Esophagus muscularis mucosa (tissue), 4 donors: Measurements from ENCODE around the gene ALG6. TPM values are rescaled to one million over a fixed set of nuclear protein-coding genes. Genes with fewer than 3 reads are reported as not detected.

Source experiments
- DNase-seq: peaks from one replicate; pipeline ENCODE4 v3.0.0-alpha.2; 2017; ENCODE audit errors: extremely low spot score
- H3K27ac ChIP-seq, 4 donors: fragments of 200-600 bp; sonication (generic); replicated peaks in 1 of 4; 1 replicate in 3 of 4; 2 replicates in 1 of 4; pipeline ENCODE4 v1.5.1; 2016 to 2019; ENCODE audit warnings: mild to moderate bottlenecking in 1 of 4
- H3K27me3 ChIP-seq, 4 donors: fragments of 200-600 bp; sonication (generic); one replicate each; pipeline versions ENCODE4 v1.5.1 to v1.6.0; 2016 to 2019
- H3K36me3 ChIP-seq, 4 donors: fragments of 200-600 bp; sonication (generic); one replicate each; pipeline ENCODE4 v1.5.1; 2016 to 2019
- H3K4me1 ChIP-seq, 4 donors: fragments of 200-600 bp; sonication (generic); one replicate each; pipeline ENCODE4 v1.5.1; 2016 to 2019
- H3K4me3 ChIP-seq, 4 donors: fragments of 200-600 bp; sonication (generic); 1 replicate in 2 of 4; 2 replicates in 2 of 4; pipeline ENCODE4 v1.5.1; 2016 to 2019; ENCODE audit warnings: mild to moderate bottlenecking in 4 of 4, moderate library complexity in 1 of 4
- H3K9me3 ChIP-seq, 4 donors: fragments of 200-600 bp; sonication (generic); 1 replicate in 3 of 4; 2 replicates in 1 of 4; pipeline ENCODE4 v1.5.1; 2016 to 2019
- CTCF ChIP-seq, 3 experiments: fragments of 200-600 bp in 2 of 3; fragments of 450-650 bp in 1 of 3; sonication (generic) in 2 of 3; IDR thresholded peaks; one replicate each; pipeline ENCODE4 v1.5.1; 2017 to 2019; ENCODE audit warnings: antibody characterized with exemption in 3 of 3, mild to moderate bottlenecking in 2 of 3, moderate library complexity in 1 of 3
- EP300 ChIP-seq: sonication (generic); formaldehyde crosslinking; IDR thresholded peaks from one replicate; pipeline ENCODE4 v1.6.1; 2017; ENCODE audit warnings: antibody characterized with exemption
- POLR2A ChIP-seq: fragments of 450-650 bp; IDR thresholded peaks from one replicate; pipeline ENCODE4 v1.6.1; 2017; ENCODE audit warnings: antibody characterized with exemption, moderate library complexity, mild to moderate bottlenecking, low read depth
- POLR2AphosphoS5 ChIP-seq, 2 donors: sonication (generic); formaldehyde crosslinking; IDR thresholded peaks; one replicate each; pipeline ENCODE4 v1.6.1; 2017; ENCODE audit warnings: antibody characterized with exemption in 2 of 2
- WGBS: methylation state at CpG from one replicate; pipeline ENCODE4 v1.1.5; 2018; 5-methylcytosine and 5-hydroxymethylcytosine counted together
- intact Hi-C: fragments of 100-400 bp; cut with DNase I; formaldehyde crosslinking; loops from one replicate; pipeline ENCODE4 v1.15.1; 2023
- total RNA-seq, 4 donors: library from RNA; depleted of rRNA; stranded (reverse); fragments of >200 nt; gene quantifications; one replicate each; pipeline versions ENCODE4 v1.1.0 to v1.2.1, GENCODE V29; 2016

The ALG6 gene
- total RNA-seq, 4 donors from 2014 or later: 3.6 to 10.7 (median 4.9) TPM

- Histone ChIP-seq H3K27ac (peak overlapping the region in 2 of 4 donors; percentile 4 to 20), H3K27me3 (peaks cover 41 to 100% (median 85%) of the 10 kb centered on the region in 4 donors), H3K4me3 (peak overlapping the region; percentile 2 to 41 (median 20)), H3K4me1 (peaks cover 29 to 72% (median 52%) of the 10 kb centered on the region in 4 donors), H3K9me3 (peaks cover 0 to 4% (median 0%) of the 10 kb centered on the region in 4 donors), H3K36me3 (no peaks in the 10 kb centered on the region)
- intact Hi-C loops: loop anchor here (10.0 kb wide), 1 partner anchor 215 kb away; no protein-coding TSS in a partner anchor
- DNase-seq: peak; percentile 57
- 15% methylated on average over 36 of the region's 47 CpGs for WGBS
- TF ChIP-seq CTCF (IDR thresholded peaks at IDR 0.05): no peak
- TF ChIP-seq POLR2AphosphoS5 (IDR thresholded peaks at IDR 0.05): no peak
Observed at GRCh38 chr1:63320022-63320721, 47.3 kb upstream of the ALG6 start.

GRCh38 chr1:63321066-63321784, 46.2 kb upstream of the ALG6 start:
- Histone ChIP-seq H3K4me1 (peaks cover 29 to 72% (median 52%) of the 10 kb centered on the region in 4 donors), H3K9me3 (peaks cover 0 to 4% (median 0%) of the 10 kb centered on the region in 4 donors), H3K27me3 (peaks cover 49 to 100% (median 87%) of the 10 kb centered on the region in 4 donors), H3K27ac (peak overlapping the region in 2 of 4 donors; percentile 2 to 37), H3K4me3 (peak overlapping the region; percentile 52 to 71 (median 60)), H3K36me3 (no peaks in the 10 kb centered on the region)
- peak; percentile 68 for DNase-seq
- intact Hi-C loops: loop anchor here (10.0 kb wide), 1 partner anchor 214 kb away; no protein-coding TSS in a partner anchor
- no peak for TF ChIP-seq POLR2A
- no peak for TF ChIP-seq EP300
- no peak for TF ChIP-seq POLR2AphosphoS5 (IDR thresholded peaks at IDR 0.05)
- no peak for TF ChIP-seq CTCF (IDR thresholded peaks at IDR 0.05)
- 18% methylated on average over 39 of the region's 39 CpGs for WGBS

- WGBS: 21% methylated on average over 12 of the region's 12 CpGs
Observed at GRCh38 chr1:63321785-63322113, 45.7 kb upstream of the ALG6 start.

More at GRCh38 chr1:63321785-63322113, 45.7 kb upstream of the ALG6 start:
- Histone ChIP-seq H3K4me1 (peaks cover 30 to 69% (median 50%) of the 10 kb centered on the region in 4 donors), H3K9me3 (peaks cover 0 to 4% (median 0%) of the 10 kb centered on the region in 4 donors), H3K36me3 (no peaks in the 10 kb centered on the region), H3K27me3 (peaks cover 49 to 100% (median 87%) of the 10 kb centered on the region in 4 donors), H3K27ac (peak overlapping the region; percentile 2 to 76 (median 64)), H3K4me3 (peak overlapping the region; percentile 52 to 71 (median 60))
- DNase-seq: no peak
- intact Hi-C loops: loop anchor here (10.0 kb wide), 1 partner anchor 213 kb away; no protein-coding TSS in a partner anchor
- TF ChIP-seq CTCF (IDR thresholded peaks at IDR 0.05) (no peak), EP300 (no peak), POLR2A (no peak)
